ENCODE results near the gene TACC2. TPM values are rescaled to one million over a fixed set of nuclear protein-coding genes. Genes with fewer than 3 reads are reported as not detected.
"Not testable (repeated sequence)": the region's sequence is repeated elsewhere in the genome, so short reads cannot be mapped to it uniquely, and the experiment has no call there.

Gene TACC2
- total RNA-seq, 2 experiments from 2014 or later: not detected

DNA sequence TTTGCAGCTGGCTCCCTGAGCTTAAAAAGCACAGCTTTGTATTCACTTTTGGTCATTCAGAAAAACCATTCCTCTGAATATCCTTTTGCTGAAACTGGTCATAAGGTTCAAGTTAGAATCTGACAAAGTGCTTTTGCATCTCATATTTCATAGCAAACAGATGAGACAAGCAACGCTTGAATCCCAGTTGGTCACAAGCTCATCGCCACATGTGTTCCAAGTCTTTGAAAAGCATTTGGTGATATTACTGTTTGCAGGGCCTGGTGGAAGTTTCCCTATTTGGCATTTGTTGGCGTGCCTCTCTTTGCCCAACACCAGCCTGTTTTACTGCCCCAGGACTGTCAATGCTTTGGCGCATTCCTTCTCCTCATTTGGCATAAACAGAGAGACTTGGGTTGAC, 10.3 kb downstream of the TACC2 start:
- Mint-ChIP-seq H3K4me1 (no peaks in the 10 kb centered on the region), H3K36me3 (ENCODE audit: low read depth) (no peaks in the 10 kb centered on the region), H3K27me3 (peaks cover 2% of the 10 kb centered on the region), H3K27ac (no peak overlapping the region), H3K4me3 (no peak overlapping the region), H3K9me3 (peaks cover 13% of the 10 kb centered on the region)
- CTCF ChIA-PET: interaction anchor here (0.6 kb wide), 1 partner anchor 391 kb away, joined by 3 read pairs; no protein-coding TSS in a partner anchor
- DNase-seq: no peak
- POLR2A ChIA-PET: no interaction called here

DNA sequence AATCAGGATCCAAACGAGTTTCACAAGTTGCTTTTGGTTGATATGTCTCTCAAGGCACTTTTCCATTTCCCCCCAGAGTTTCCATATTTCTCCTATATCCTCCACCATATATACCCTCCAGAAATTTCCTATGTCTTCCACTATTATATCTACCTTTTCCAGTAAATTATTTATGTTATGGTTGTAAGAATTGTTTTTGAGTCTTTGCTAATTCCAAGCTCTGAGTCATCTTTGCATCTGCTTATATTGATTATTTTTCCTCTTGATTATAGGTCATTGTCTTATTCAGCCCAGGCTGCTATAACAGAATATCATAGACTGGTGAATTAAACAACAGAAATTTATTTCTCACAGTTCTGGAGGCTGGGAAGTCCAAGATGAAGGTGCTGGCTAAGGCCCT, 12.7 kb downstream of the TACC2 start:
- Mint-ChIP-seq H3K4me3 (no peak overlapping the region), H3K9me3 (peaks cover 15% of the 10 kb centered on the region), H3K4me1 (no peaks in the 10 kb centered on the region), H3K27ac (no peak overlapping the region), H3K36me3 (ENCODE audit: low read depth) (no peaks in the 10 kb centered on the region), H3K27me3 (no peaks in the 10 kb centered on the region)
- ChIA-PET CTCF (no interaction called here), POLR2A (no interaction called here)
- DNase-seq: no peak

DNA sequence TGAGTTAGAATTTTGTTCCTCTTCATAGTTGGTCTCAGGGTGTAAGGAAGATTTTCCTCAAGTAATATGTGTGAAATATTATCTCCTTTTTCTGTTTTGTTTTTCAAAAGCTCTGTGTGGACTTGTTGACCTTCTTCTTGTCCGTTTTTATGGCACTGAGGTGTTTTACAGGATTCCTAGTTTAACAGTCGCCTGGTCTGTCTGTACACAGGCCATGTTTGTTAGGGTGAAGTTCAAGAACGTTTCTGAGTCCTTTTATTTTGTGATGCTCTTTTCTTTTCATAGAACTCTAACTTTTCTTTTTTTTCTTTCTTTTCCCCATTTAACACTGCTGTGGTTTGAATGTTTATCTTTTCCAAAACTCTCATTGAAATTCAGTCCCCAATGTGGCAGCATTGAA, 18.5 kb downstream of the TACC2 start:
- ChIA-PET CTCF (no interaction called here), POLR2A (no interaction called here)
- H3K9me3 Mint-ChIP-seq: peaks cover 6% of the 10 kb centered on the region
- H3K4me3 Mint-ChIP-seq: no peak overlapping the region
- no peak for DNase-seq
- H3K27ac Mint-ChIP-seq: no peak overlapping the region
- peaks cover 2% of the 10 kb centered on the region for H3K27me3 Mint-ChIP-seq
- H3K36me3 Mint-ChIP-seq (ENCODE audit: low read depth): no peaks in the 10 kb centered on the region
- H3K4me1 Mint-ChIP-seq: no peaks in the 10 kb centered on the region

- CTCF ChIA-PET: no interaction called here
- H3K4me1 Mint-ChIP-seq: no peaks in the 10 kb centered on the region
- no peaks in the 10 kb centered on the region for H3K36me3 Mint-ChIP-seq (ENCODE audit: low read depth)
- no peak overlapping the region for H3K27ac Mint-ChIP-seq
- H3K27me3 Mint-ChIP-seq: peaks cover 2% of the 10 kb centered on the region
- no peaks in the 10 kb centered on the region for H3K9me3 Mint-ChIP-seq
- DNase-seq: no peak
- H3K4me3 Mint-ChIP-seq: no peak overlapping the region
- POLR2A ChIA-PET: no interaction called here
Measured at GRCh38 chr10:122010405-122011050, 21.6 kb downstream of the TACC2 start.

GRCh38 chr10:122012731-122013130, 23.8 kb downstream of the TACC2 start:
- Mint-ChIP-seq H3K4me3 (no peak overlapping the region), H3K9me3 (no peaks in the 10 kb centered on the region), H3K4me1 (no peaks in the 10 kb centered on the region), H3K27ac (no peak overlapping the region), H3K27me3 (peaks cover 2% of the 10 kb centered on the region), H3K36me3 (ENCODE audit: low read depth) (no peaks in the 10 kb centered on the region)
- ChIA-PET CTCF (no interaction called here), POLR2A (no interaction called here)
- no peak for DNase-seq

DNA sequence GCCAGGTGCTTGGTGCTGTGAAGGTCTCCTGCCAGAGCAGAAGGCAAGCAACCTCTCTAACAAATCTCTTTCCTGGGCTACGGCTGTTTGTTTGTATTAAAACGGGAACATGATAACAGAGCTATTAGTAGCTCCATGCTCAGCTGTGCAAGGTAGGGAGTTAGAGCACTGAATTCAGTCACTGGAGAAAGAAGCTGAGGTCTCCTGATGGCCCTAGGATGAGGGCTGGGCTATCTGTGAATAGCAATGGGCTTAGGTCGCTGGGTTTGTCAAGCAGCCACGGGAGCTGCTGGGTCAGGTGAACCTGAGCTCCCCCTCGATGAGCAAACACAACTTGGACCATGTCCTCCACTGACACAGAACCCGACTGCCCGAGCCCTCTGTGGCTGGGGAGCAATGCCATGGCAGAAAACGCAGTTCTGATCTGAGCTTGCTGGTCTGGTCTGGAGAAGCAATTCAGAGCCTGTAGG, 24.4 kb downstream of the TACC2 start:
- H3K4me3 Mint-ChIP-seq: no peak overlapping the region

DNA sequence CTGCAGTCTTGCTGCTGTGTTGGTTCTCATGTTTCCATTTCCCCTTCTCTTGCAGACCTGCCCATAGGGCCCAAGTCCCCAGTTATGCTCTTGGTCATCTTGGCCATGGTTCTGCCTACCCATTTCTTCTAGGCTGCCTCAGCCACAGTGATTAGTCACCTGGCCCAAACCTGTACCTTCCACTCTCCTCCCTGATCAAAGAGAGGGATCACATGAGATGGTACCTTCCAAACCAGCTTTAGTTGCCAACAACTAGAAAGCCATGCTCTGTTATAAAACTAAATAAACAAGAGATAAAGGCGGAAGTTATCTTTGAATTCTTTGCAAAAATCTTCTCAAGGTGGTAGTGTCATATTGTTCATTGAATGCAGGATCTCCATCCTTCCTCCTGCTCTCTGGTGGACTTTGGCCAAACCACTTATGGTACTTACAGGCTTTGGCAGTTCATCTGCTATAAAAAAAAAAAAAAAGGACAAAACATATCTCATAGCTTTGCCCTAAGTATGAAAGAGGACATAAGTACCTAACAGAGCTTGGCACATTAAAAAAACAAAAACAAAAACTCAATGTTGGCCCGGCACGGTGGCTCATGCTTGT, 25.8 kb downstream of the TACC2 start:
- Mint-ChIP-seq H3K27me3 (peaks cover 12% of the 10 kb centered on the region), H3K27ac (no peak overlapping the region), H3K4me3 (no peak overlapping the region), H3K9me3 (no peaks in the 10 kb centered on the region), H3K4me1 (no peaks in the 10 kb centered on the region), H3K36me3 (ENCODE audit: low read depth) (no peaks in the 10 kb centered on the region)
- ChIA-PET POLR2A (no interaction called here), CTCF (no interaction called here)
- no peak for DNase-seq

More for the DNA sequence above, 24.4 kb downstream of the TACC2 start:
- DNase-seq: no peak
- Mint-ChIP-seq H3K27me3 (peaks cover 2% of the 10 kb centered on the region), H3K27ac (no peak overlapping the region), H3K36me3 (ENCODE audit: low read depth) (no peaks in the 10 kb centered on the region), H3K4me1 (no peaks in the 10 kb centered on the region), H3K9me3 (no peaks in the 10 kb centered on the region)
- CTCF ChIA-PET: no interaction called here
- POLR2A ChIA-PET: no interaction called here

DNA sequence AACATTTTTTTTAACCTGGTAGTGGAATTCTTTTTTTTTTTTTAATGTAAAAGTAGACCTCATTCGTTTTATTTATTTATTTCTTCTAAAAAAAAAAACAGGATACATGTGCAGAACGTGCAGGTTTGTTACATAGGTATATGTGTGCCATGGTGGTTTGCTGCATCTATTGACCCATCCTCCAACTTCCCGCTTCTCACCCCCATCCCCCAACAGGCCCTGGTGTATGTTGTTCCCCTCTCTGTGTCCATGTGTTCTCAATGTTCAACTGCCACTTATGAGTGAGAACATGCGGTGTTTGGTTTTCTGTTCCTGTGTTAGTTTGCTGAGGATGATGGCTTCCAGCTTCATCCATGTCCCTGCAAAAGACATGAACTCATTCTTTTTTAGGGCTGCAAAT, 29.0 kb downstream of the TACC2 start:
- H3K27ac Mint-ChIP-seq; DNase-seq; POLR2A ChIA-PET; H3K9me3 Mint-ChIP-seq; H3K36me3 Mint-ChIP-seq (ENCODE audit: low read depth); H3K4me1 Mint-ChIP-seq; H3K4me3 Mint-ChIP-seq; CTCF ChIA-PET: not testable (repeated sequence)
- peaks cover 15% of the 10 kb centered on the region for H3K27me3 Mint-ChIP-seq

GRCh38 chr10:122018491-122018890, 29.5 kb downstream of the TACC2 start:
- CTCF ChIA-PET: no interaction called here
- no peak overlapping the region for H3K4me3 Mint-ChIP-seq
- H3K27me3 Mint-ChIP-seq: peaks cover 15% of the 10 kb centered on the region
- H3K36me3 Mint-ChIP-seq (ENCODE audit: low read depth): no peaks in the 10 kb centered on the region
- POLR2A ChIA-PET: no interaction called here
- no peak overlapping the region for H3K27ac Mint-ChIP-seq
- H3K9me3 Mint-ChIP-seq: no peaks in the 10 kb centered on the region
- H3K4me1 Mint-ChIP-seq: no peaks in the 10 kb centered on the region
- no peak for DNase-seq

GRCh38 chr10:122018951-122019413, 30.0 kb downstream of the TACC2 start:
- H3K36me3 Mint-ChIP-seq (ENCODE audit: low read depth): no peaks in the 10 kb centered on the region
- no peaks in the 10 kb centered on the region for H3K9me3 Mint-ChIP-seq
- no peaks in the 10 kb centered on the region for H3K4me1 Mint-ChIP-seq
- POLR2A ChIA-PET: no interaction called here
- H3K27ac Mint-ChIP-seq: no peak overlapping the region
- no peak overlapping the region for H3K4me3 Mint-ChIP-seq
- no peak for DNase-seq
- peaks cover 15% of the 10 kb centered on the region for H3K27me3 Mint-ChIP-seq
- CTCF ChIA-PET: no interaction called here

DNA sequence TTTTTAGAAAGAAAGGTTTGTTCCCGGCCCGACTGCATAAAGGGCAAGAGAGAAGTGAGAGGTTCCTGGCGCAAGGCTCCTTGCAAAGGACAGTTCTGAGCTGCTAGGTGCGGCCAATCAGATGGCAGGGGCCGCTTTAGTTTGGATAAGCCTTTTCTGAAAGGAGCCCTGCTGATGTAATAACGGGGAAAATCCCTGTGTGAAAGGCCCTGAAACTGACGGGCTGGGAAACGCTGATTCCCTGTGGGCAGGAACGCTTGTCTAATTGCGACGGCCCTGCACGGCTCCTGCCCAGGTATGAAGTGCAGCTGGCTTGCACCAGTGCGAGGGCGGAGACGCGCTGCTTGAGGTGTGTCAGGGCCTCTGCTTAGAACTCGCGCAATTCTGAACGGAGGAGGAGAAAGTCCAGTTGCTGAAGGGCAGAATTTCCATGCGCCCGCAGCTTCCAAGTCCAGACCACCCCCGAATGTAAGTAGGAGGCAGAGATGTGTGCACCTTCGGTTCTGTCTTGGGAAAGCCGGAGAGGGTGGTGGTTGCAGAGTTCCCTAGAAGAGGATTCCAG, 30.5 kb downstream of the TACC2 start:
- H3K36me3 Mint-ChIP-seq (ENCODE audit: low read depth): no peaks in the 10 kb centered on the region
- H3K4me1 Mint-ChIP-seq: no peaks in the 10 kb centered on the region
- no peak overlapping the region for H3K27ac Mint-ChIP-seq
- no peak for DNase-seq
- no peak overlapping the region for H3K4me3 Mint-ChIP-seq
- peaks cover 15% of the 10 kb centered on the region for H3K27me3 Mint-ChIP-seq
- no peaks in the 10 kb centered on the region for H3K9me3 Mint-ChIP-seq
- ChIA-PET CTCF (no interaction called here), POLR2A (no interaction called here)

DNA sequence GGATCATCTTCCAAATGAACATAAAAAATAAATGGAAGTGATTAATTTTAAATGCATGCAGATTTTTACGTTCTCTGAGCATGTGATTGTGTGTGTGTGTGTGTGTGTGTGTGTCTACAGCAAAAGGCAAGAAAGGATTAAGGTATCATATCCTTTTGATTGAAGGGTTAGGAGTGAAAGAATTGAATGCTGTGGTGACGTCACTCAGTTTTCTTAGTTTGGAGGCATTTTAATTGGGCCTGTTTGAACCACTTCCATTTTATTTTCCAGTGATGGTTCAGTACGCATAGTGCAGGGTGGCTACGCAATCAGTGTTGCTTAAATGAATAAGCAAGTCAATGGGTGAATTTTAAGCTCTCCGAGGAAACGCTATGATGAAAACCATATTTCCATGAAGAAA, 31.3 kb downstream of the TACC2 start:
- H3K4me1 Mint-ChIP-seq: no peaks in the 10 kb centered on the region
- no peak overlapping the region for H3K4me3 Mint-ChIP-seq
- H3K27me3 Mint-ChIP-seq: peaks cover 15% of the 10 kb centered on the region
- CTCF ChIA-PET: no interaction called here
- no peaks in the 10 kb centered on the region for H3K36me3 Mint-ChIP-seq (ENCODE audit: low read depth)
- POLR2A ChIA-PET: no interaction called here
- H3K27ac Mint-ChIP-seq: no peak overlapping the region
- no peak for DNase-seq
- no peaks in the 10 kb centered on the region for H3K9me3 Mint-ChIP-seq

- ChIA-PET POLR2A (no interaction called here), CTCF (no interaction called here)
- DNase-seq: no peak
- H3K36me3 Mint-ChIP-seq (ENCODE audit: low read depth): no peaks in the 10 kb centered on the region
- H3K27me3 Mint-ChIP-seq: peaks cover 15% of the 10 kb centered on the region
- H3K4me1 Mint-ChIP-seq: no peaks in the 10 kb centered on the region
- H3K4me3 Mint-ChIP-seq: no peak overlapping the region
- no peak overlapping the region for H3K27ac Mint-ChIP-seq
- no peaks in the 10 kb centered on the region for H3K9me3 Mint-ChIP-seq
Measured at GRCh38 chr10:122021379-122021778, 32.4 kb downstream of the TACC2 start.

GRCh38 chr10:122021828-122022227, 32.9 kb downstream of the TACC2 start:
- ChIA-PET CTCF (no interaction called here), POLR2A (no interaction called here)
- Mint-ChIP-seq H3K36me3 (ENCODE audit: low read depth) (no peaks in the 10 kb centered on the region), H3K4me3 (no peak overlapping the region), H3K27me3 (peaks cover 15% of the 10 kb centered on the region), H3K4me1 (no peaks in the 10 kb centered on the region), H3K9me3 (no peaks in the 10 kb centered on the region), H3K27ac (no peak overlapping the region)
- DNase-seq: no peak

Data from activated CD4-positive, alpha-beta memory T cell treated with anti-CD3 and anti-CD28 coated beads, Interleukin-2, amount 10 ng/mL, durations not matched to agents 7 days and 5 days (primary cell).